Upper lobe of left lung (tissue), 4 donors: ENCODE measurements around the gene STK17B.

Experiments
- POLR2A ChIP-seq, 4 donors: fragments of 450-650 bp; IDR thresholded peaks; one replicate each; pipeline ENCODE4 v1.5.1; 2016 to 2017; ENCODE audit warnings: antibody characterized with exemption in 4 of 4, mild to moderate bottlenecking in 2 of 4
- POLR2AphosphoS5 ChIP-seq, 2 donors: sonication (generic); formaldehyde crosslinking; IDR thresholded peaks; one replicate each; pipeline ENCODE4 v1.5.1; 2017; ENCODE audit warnings: antibody characterized with exemption in 2 of 2

DNA sequence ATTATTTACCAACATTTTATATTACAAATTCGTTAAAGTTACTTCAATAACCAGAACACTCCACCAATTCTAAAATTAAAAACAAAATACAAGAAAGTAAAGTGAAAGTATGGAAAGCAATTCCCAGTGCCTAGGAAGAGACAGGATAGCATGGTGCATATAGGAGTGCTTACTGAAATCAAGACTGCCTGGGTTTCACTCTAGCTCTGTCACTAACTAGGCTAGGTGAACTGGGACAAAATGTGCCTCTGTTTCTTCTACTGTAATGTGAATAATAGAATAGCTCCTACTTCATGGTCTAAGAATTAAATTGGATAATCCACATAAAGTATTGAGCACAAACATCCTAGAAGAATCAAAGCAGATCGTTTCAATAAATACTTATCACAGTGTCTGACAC, 22.6 kb downstream of the STK17B start:
- TF ChIP-seq POLR2AphosphoS5 (IDR thresholded peaks at IDR 0.05) (no peak), POLR2A (IDR thresholded peaks at IDR 0.05) (no peak)
